HG03442 (cell line): ENCODE data around the gene SLIT3.

Source experiments
- ATAC-seq: cut with Tn5 transposase; IDR thresholded peaks from one replicate; pipeline ENCODE4 v1.9.1; 2021; ENCODE audit warnings: mild to moderate bottlenecking, moderate library complexity; ENCODE audit not compliant: unreplicated experiment

SLIT3 gene

GRCh38 chr5:168847511-168848073, 453.3 kb downstream of the SLIT3 start:
- no peak for ATAC-seq

- ATAC-seq: no peak
These were observed 456.0 kb downstream of the SLIT3 start for GRCh38 chr5:168844922-168845296.

DNA sequence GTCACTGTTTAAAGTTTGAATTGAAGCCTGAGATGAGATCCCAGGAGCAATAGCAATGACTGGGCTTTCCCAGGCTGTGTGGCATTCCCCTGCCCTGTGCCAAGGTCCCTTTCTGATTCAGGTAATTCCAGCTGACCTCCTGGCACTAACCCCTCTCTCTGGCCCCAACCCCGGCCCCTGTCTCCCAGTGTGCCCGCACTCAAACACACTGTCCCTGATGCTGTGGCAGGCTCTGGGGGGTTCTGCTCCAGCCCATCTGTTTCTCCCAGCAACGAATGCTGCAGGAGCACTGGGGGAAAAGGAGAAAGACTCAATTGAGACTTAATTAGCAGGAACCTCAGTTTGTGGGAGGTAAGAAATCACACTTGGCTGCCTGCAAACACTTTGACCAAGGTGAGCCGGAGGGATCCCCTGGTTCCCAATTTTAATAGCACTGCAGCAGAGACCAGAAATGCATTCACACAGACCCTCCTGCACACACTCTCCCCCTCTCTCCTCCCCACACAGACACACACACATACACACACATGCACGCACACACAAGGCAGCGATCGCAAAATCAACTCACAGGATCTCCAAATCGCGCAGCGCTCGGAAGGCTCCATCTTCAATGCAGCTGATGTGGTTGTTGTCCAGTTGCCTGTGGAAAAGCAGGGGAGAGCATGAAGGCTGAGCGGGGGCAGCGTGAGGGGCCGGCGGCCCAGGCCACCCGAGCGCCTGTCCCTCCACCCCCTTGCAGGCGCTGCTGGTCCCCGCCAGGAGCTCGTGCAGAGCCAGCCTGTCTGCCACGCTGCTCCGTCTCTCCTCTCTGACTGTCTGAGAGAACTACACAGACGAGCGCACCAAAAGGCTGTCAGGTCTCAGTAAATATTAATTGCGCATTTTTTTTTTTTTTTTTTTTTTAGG, 456.7 kb downstream of the SLIT3 start:
- no peak for ATAC-seq

DNA sequence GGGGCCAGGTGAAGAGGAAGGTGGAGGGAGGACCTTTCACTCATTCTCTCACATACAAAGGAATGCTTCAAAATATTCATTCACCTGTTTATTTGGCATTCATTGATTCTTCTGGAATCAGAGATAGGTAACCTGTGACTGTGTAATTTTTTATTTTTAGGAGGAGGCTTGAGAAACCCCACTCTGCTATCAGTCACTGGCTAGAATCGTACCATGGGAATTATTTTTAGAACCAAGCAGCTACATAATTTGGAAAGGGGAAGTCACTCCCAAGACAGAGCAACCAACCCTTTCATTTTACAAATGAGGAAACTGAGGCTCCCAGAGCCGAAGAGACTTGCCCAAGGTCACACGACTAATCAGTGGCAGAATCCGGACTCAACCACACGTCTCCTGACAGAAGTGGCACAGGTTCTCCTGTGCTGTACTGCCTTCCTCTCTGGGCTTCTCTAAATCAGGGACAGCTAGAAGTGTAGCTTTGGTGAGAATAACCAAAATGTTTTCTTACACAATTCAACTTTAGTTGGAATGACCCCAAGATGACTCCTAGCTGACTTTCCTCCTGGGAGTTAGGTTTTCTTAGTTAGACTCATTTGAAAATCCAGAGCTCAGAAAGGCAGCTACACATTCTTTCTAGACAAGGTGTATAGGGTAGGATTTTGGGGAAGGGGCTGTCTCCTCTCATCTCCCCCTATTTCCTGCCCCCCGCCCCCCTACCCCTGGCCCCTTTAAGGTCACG, 457.5 kb downstream of the SLIT3 start:
- ATAC-seq: no peak

DNA sequence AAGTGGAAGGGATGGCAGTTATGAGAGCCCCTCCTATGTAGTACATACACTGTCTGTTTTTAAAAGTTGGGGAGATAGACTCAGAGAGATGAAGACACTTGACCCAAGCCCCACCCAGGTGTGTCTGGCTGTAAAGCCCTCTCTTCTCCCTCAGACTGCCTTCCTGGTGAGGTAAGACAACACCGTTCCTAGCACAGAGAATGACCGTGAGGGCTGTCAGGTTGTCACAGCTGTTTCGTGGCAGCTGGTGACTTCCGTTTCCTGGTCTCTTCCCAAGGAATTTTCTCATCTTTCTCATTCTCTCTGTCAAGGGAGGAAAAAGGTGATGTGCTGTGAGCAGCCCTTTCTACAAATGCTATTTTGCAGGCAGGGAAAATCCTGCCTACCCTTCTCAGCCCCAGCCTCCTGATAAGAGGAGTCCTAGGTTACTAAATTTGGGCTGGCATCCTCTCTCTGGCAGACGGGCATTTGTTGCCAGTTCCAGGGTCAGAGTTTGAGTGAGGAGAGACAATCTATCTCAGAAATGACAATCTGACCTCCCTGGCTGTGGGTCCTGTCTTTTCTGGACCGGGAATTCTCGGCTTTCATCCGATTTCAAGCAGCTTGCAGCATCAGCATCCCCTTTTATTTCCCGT, 458.3 kb downstream of the SLIT3 start:
- ATAC-seq: no peak

DNA sequence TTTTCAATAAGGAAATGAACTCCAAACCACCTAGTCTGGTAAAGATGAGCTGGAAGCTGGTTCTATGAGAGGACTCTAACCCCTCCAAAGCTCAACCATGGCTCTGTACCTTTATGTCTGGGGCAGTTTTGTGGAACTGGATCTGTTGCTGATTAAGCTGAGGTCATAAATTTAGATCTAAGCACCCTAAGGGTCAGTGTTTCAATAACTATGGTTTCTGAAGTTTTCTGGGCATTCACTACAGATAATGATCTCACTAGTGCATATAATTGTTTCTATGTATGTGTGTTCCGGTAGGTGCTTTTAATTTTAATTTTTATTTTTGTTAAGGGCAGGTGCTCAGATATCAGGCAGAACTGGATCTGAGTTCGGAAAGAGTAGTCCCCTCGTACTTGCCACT, 463.1 kb downstream of the SLIT3 start:
- ATAC-seq: no peak

GRCh38 chr5:168836603-168837231, 464.2 kb downstream of the SLIT3 start:
- ATAC-seq: no peak

- ATAC-seq: no peak
These were observed 467.0 kb downstream of the SLIT3 start for GRCh38 chr5:168833936-168834335.

- ATAC-seq: no peak
These were observed 467.6 kb downstream of the SLIT3 start for GRCh38 chr5:168833383-168833782.

- ATAC-seq: no peak
These were observed 468.6 kb downstream of the SLIT3 start for GRCh38 chr5:168832308-168832707.

DNA sequence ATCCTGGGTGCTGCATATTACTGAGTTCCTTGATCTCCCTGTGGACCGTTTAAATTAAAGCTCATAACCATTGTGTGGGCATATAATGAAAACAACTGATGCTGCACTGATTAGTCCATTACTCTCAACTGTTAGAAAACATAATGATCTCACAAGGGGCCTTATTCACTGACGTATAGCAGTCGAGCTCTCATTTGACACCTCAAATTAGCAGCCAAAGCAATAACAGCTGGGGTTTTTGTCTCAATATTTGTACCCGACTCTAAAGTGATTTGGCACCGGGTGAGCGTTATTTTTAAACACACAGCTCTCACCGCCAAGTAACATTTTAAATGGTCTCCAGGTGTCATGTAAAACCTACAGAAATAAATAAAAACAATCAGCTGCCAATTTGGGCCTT, 469.6 kb downstream of the SLIT3 start:
- ATAC-seq: no peak

DNA sequence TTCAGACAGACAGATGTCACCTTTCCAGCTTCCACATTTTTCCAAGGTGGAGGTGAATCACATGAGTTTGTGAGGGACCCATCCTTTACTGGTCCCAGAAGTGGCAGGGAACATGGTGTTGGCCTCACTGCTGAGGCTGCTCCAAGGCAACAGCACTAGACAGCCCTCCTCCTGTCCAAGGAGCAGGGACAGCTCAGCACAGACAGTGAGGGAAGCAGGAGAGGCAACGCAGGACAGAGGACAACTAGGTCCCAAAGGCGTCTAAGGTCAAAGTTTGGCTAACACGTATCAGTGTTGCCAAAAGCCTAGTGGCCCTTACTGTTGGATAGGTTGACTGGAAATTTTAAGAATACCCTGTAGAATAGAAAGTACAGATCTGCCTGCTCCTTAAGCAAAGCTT, 470.1 kb downstream of the SLIT3 start:
- no peak for ATAC-seq

GRCh38 chr5:168829922-168830417, 471.0 kb downstream of the SLIT3 start:
- ATAC-seq: no peak

DNA sequence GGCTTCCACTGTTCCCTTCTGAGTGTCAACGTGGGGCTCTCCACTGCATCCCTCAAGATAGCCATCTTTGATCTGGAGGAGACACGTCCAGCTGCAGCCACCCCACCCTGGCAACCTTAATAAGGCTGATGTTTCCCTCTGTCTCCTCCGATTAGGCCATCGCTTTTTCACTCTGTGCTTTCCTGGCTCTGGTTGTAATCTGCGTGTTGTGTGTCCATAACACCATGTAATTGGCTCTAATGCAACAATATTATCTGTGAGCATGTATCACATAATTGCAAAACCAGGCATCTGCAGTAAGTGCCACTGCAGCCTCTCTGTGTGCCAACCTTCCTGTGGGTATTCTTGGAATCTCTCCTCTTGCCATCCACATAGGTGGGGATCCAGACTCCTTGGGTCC, 471.9 kb downstream of the SLIT3 start:
- ATAC-seq: no peak

DNA sequence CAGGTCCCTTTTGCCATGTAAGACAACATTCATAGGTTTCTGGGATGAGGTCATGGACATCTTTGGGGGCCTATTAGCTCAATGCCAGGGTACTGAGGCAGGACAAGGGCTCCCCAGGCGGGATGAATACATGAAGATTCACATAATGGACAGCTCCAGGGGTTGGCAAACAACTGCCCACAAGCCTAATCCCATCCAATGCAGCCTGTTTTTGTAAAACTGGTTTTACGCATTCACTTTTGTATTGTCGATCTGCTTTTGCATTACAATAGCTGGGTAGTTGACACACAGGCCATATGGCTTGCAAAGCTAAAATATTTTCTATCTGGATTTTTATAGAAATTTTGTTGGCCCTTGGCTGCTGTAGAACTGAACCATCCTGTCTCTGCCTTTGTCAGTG, 473.3 kb downstream of the SLIT3 start:
- ATAC-seq: no peak

DNA sequence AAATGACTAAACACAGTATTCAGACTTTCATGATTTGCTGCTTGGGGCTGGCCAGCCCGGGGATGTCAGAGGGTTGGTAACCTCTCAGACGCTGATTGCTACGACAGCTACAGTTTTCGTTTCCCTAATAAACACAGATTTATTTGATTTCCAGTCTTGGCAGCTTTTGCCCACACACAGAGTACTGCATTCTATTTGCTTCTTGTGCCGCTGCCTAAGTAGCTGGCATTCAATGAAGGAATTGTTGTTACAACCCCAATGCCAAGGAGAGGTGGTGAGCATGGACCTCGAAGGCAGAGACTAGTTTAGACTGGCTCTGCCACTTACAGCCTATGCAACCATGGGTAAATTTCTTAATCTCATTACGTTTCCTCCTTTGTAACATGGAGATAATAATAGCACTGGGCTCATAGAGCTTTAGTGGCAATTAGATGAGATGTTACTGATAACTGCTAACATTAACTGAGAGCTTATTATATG, 474.7 kb downstream of the SLIT3 start:
- no peak for ATAC-seq

- ATAC-seq: peak; percentile 33
These were observed 478.1 kb downstream of the SLIT3 start for GRCh38 chr5:168822745-168823281.

- ATAC-seq: peak; percentile 68
These were observed 478.6 kb downstream of the SLIT3 start for GRCh38 chr5:168822248-168822744.

GRCh38 chr5:168820874-168821273, 480.1 kb downstream of the SLIT3 start:
- ATAC-seq: no peak

DNA sequence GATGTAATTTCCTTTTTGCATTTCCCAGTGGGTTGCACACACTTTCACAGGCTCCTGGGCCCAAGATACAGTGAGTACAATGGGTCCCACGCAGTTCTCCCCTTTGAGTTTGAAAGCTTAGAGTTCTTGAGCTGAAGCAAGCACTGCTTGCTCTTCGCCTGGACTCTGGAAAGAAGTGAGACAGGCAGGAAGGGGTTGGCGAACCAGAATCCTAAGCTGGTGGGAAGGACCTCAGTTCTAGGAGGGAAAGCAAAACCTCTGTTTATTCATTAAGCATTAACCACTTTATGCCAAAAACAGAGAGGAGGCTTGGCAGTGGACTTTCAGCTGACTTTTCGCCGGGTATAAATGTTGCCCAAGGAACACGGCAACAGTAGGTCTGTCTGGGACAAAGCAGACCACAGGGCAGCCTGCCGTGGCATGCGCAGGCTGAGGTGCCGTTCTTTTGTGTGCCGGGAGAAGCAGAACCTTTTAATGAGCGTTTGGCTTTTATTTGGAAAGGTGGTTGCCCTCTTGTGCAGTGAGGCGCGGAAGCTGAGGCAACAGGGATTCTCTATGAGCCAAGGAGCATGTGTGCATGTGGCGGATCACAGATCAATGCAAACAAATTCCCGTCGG, 481.8 kb downstream of the SLIT3 start:
- no peak for ATAC-seq
